ENCODE measurements around the gene ST6GAL2.

Gene ST6GAL2

GRCh38 chr2:106859498-106859897, 26.5 kb downstream of the ST6GAL2 start:
- DNase-seq: no peak

- no peak for DNase-seq
These were observed 27.2 kb downstream of the ST6GAL2 start for GRCh38 chr2:106858810-106859209.

GRCh38 chr2:106857882-106858478, 28.0 kb downstream of the ST6GAL2 start:
- no peak for DNase-seq

DNA sequence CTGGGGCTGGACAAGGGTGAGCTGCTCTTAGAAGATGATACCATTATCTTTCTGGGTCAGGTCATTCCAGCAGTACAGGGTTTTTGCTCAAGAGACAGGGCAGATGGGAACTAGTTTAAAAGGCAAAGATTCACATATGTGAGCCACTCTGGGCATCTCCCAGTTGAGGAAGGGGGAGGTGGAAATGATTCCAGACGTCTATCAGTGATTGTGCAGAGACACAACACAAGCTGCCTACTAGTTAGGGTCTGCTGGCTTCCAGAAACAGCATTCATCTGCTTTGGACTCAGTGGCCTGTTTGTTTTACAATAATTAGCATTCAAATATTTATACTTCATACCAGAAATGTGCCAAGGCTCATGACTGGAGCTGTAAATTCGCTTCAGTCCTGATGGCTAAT, 32.3 kb downstream of the ST6GAL2 start:
- DNase-seq: no peak

DNA sequence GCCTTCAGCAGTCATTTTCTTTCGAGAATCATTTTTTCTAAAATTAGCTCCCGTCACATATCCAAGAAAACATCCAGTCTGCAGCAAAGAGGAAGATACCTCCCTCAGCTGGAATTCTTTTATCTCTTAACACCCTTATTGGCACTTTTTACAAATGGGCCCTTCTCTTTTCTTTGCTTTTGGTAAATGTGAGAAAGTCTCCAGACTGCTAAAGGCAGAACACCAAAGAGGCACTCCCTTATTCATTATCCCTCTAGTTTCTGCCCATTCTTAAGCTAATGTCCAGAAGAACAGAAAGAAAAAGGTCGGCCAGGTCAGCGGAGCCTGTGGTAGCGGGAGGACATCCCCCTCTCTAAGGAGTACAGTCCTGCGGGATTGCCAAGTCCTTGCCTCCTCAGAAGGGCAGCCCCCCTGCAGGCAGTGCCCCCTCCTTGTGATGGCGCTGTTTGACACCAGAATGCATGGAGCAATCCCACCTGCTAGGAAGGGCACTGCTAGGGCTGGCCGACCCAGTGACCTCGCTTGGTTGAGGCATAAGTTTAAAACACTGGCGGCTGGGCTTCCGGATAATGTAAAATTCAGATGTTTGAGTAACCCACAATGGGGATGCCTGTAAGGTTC, 34.0 kb downstream of the ST6GAL2 start:
- DNase-seq: no peak

DNA sequence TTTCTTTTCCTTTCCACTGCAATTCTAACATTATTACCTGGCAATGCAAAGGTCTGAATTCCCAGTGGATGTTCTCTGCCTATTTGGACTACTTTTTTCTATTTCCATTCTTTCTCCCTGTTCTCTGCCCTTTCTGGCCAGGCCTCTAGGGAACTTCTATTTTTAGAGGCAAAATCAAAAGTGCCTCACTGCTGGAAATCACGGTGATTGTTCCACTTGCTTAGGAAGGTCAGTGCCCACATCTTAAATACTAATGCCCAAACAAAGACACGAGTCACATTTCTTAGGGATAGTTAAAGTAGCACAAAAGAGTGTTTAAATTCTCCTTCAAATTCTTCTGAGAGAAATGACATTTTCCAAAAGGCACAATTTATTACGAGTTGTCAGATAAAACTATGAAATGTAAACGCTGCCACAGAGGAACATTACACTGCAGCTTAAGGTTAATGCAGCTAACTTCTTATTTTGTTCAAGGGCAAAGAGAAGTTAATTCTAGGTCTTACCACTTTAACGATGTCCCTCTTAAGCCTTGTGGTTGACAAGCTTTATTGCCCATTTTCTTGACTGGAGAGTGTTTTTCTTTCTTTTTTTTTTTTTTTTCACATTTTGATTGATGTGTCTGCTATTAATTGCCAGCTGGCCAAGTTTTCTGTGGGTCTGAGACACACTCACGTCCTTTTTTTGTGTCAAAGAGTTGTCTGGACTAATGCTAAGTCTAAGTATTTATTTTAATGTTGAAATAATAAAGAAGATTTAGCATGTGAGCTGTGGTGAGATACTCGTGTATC, 34.7 kb downstream of the ST6GAL2 start:
- DNase-seq: no peak

- no peak for DNase-seq
These were observed 36.7 kb downstream of the ST6GAL2 start for GRCh38 chr2:106849253-106849652.

GRCh38 chr2:106847366-106847765, 38.6 kb downstream of the ST6GAL2 start:
- no peak for DNase-seq

DNA sequence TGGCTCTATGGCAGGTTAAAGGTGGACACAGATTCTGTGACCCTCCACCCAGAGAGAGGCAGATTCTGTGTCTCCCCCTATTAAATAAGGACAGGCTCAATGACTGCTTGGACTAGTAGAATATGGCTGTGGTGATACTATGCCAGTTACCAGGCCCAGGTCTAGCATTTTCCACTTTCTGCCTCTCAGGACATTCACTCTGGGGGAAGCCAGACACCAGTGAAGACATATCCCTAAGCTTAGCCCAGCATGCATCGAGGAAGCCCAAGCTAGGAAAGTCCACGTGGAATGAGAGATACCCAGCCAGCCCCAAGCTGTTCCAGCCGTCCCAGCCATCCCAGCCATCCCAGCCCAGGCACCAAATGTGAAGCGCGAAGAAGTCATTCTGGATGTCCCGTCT, 40.3 kb downstream of the ST6GAL2 start:
- DNase-seq: no peak

DNA sequence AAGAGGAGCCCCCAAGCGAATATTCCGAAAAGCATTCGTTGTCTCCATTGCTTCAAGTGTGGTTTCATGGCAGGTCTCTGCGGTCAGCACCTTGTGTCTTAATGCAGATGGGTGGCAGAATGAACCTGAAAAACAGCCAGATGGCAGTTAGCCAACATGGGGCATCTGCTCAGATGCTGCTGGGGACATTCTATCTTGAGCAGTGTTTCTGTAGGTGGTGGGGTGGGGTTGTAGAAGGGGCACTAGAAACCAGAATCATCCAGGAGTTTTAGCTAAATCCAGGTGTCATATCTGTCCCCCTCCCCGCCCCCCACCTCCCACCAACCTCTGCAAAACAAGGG, 42.1 kb downstream of the ST6GAL2 start:
- DNase-seq: no peak

DNA sequence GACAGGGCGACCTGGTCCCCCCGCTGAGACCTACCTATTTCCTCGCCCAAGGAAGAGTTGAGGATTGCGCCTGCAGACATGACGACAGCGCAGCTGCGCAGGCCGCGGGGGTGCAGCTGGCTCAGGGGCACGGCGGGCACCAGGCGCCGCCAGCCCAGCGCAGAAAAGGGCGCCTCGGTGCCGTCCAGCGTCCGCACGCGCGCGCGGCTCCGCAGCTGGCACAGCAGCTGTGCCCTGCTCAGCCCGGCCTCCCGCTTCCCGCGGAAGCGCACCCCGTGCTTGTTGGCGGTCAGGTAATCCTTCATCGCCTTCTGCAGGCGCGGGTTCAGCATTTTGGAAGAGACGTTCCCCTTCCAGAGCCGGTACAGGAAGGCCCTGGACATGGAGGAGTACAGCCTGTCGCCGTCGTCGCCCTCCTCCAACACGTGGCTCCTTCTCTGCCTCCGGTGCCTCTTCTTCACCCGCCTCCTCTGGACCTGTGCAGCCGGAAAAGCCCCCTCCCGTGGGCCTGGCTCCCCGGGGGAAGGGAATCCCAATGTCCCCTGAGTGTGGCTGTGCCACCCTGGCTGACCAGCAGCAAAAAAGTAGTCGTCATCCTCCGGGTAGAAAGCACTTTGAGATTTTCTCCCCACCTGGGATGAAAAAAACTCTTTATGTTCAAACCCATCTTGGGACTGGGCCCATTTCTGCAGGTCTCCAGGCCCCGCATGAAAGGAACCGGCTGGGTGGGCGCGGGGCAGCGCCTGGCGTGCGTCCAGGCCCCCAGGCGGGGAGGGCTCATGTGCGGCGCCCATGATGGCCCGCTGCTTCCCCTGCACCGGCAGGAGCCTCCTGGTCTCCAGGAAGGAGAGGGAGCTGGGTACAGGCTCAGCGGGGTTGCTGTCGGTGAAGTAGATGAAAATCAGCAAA, 42.7 kb downstream of the ST6GAL2 start:
- DNase-seq: no peak

DNA sequence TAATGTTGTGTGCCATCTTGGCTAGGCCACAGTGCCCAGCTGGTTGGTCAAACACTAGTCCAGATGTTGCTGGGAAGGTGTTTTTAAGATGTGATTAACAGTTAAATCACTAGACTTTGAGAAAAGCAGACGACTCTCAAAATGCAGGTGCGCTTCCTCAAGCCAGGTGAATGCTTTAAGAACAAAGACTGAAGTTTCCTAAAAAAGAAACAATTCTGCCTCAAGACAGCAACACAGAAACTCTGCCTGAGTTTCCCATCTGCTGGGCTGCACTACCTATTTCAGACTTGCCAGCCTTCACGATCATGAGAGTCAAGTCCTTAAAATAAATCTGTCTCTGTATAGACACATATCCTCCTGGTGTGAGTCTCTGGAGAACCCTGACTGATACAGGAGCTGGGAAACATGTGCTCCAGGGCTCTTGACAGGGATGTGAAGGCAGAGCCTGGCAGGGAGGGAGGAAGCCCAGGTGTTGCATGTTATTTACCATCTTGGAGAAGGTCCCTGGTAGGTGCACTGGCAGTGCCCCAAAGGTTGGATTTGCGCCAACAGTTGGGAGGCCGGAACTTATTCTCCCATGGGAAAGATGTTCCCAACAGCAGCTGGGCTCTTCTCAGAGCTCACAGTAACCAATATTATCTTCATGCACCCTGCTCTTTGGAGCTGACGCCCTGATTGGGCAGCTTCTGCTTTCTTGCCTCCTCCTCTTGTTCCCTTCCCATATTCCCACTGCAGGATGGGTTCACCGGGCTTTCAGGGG, 43.9 kb downstream of the ST6GAL2 start:
- no peak for DNase-seq

DNA sequence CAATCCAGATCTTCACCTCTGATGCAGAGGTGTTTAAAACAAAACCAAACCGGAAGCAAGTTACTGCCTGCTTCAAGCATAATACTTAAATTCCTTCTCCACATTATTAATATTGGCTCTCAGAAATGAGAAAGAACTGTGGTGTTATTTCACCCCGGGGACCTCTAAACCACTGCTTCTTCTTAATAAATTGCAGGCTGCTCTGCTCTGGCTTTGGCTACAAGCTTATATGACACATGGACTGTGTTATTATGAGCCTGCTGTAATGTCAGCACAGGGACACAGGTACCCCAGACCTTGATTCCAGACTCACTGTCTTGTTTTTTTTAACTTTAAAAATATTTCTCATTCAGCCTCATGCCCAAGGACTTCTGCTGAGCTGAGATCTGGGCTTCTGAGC, 45.1 kb downstream of the ST6GAL2 start:
- no peak for DNase-seq

- no peak for DNase-seq
These were observed 45.9 kb downstream of the ST6GAL2 start for GRCh38 chr2:106839849-106840595.

GRCh38 chr2:106833256-106833655, 52.7 kb downstream of the ST6GAL2 start:
- no peak for DNase-seq

- no peak for DNase-seq
These were observed 54.0 kb downstream of the ST6GAL2 start for GRCh38 chr2:106831816-106832569.

DNA sequence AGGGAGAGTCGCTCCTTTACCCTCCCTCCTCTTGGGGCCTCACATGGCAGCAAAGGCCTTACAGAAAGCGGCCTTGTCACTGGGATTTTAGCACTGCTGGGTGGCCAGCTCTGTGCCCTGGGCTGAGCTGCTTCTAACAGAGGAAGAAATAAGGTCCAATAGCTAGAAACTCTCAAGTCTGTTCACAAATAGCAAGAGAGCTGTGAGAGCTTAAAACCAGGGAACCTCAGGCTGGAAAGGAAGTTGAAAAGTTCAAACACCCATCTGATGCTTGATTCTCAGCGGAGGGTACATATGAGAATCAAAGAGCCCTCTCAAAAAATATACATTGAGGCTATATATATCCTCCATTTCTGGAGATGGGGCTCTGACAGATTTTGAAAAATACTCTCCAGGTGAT, 54.7 kb downstream of the ST6GAL2 start:
- DNase-seq: no peak

GRCh38 chr2:106830191-106830590, 55.8 kb downstream of the ST6GAL2 start:
- DNase-seq: no peak

- DNase-seq: no peak
These were observed 57.8 kb downstream of the ST6GAL2 start for GRCh38 chr2:106828119-106828518.

DNA sequence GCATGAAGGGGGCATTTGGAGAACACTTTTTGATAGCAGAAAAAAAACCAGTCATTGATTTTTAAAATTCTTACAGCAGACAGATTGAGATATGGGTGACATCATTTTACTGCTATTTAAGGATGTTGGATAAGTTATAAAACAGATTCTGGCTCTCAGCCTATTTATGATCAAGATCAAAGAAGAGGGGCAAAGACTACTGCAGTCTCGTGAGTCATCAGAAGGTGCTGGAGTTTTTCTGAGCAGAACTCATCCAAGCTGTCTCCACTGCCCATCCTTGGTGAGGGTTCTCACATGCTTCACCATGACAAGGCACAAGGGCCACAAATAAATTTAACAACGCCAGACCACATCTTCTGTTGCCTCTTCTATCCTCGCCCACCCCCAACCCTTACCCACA, 58.8 kb downstream of the ST6GAL2 start:
- DNase-seq: no peak

GRCh38 chr2:106825161-106825560, 60.8 kb downstream of the ST6GAL2 start:
- no peak for DNase-seq
